ENCODE data around the gene RFX7. TPM values are rescaled to one million over a fixed set of nuclear protein-coding genes. Genes with fewer than 3 reads are reported as not detected.

Gene RFX7
- total RNA-seq, 2 experiments from 2014 or later, result 22.5 to 23.6 TPM

DNA sequence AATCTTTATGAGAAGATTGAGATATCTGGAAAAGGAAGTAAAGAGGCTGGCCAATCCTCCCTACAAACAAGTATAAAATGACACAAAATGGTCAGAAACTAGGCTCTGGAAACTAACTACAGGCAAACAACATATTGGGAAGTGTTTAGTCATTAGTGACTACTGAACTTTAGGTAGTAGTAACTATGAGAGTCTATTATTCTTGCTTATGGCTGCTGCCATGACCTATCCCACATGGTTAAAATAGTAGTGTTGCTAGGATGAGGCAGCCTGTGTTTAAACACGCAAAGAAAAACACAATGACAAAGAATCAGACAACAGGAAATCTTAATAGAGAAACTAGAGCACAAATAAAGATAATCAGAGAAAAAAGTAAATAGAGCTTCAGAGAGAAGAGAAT lies 67.9 kb downstream of the RFX7 start:
- no peak overlapping the region for H3K4me3 Mint-ChIP-seq
- no peaks in the 10 kb centered on the region for H3K27me3 Mint-ChIP-seq
- no peak overlapping the region for H3K27ac Mint-ChIP-seq

DNA sequence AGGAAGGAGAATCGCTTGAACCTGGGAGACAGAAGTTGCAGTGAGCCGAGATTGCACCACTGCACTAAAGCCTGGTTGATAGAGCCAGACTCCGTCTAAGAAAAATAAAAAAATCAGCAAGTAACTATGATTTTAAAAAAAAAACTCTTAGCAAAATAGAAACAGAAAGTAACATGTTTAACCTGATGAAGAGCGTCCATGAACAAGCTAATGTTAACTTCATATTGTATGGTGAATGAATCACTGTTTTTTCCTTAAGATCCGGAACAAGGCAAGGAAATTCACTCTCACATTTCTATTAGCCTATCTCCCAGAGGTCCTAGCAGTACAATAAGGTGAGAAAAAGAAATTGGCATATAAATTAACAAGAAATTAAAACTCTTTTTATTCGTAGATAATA lies 69.0 kb downstream of the RFX7 start:
- Mint-ChIP-seq H3K27ac (peak overlapping the region; percentile 55), H3K36me3 (ENCODE audit: low read depth) (peaks cover 77% of the 10 kb centered on the region), H3K9me3 (peaks cover 7% of the 10 kb centered on the region), H3K27me3 (no peaks in the 10 kb centered on the region), H3K4me3 (no peak overlapping the region), H3K4me1 (ENCODE audit: low read depth) (peaks cover 55% of the 10 kb centered on the region)
- Histone ChIP-seq H3K4me3 (ENCODE audit: low read length) (no peak overlapping the region), H3K4me1 (ENCODE audit: insufficient read depth, low read length) (no peaks in the 10 kb centered on the region), H3K27ac (ENCODE audit: low read depth in 1 of 2, low read length in 2 of 2) (no peak overlapping the region), H3K36me3 (ENCODE audit: insufficient read depth, low read length) (peaks cover 29% of the 10 kb centered on the region), H3K9me3 (ENCODE audit: control insufficient read depth in 1 of 2, insufficient read depth in 1 of 2, low read length in 2 of 2) (no peaks in the 10 kb centered on the region), H3K27me3 (ENCODE audit: control insufficient read depth in 1 of 2, insufficient read depth in 2 of 2, low read length in 2 of 2) (no peaks in the 10 kb centered on the region)
- ChIA-PET CTCF (interaction anchor here (1.0 to 1.7 kb wide), 2 partner anchors 14 to 71 kb away, joined by 3 to 4 read pairs; no protein-coding TSS in a partner anchor), POLR2A (no interaction called here)
- peak in 1 of 14 experiments; percentile 37 for DNase-seq
- intact Hi-C loops (cut with DNase I, micrococcal nuclease), result no loop called here
- ATAC-seq (ENCODE audit: poor library complexity), result no peak
- TF ChIP-seq, protein P1, sequence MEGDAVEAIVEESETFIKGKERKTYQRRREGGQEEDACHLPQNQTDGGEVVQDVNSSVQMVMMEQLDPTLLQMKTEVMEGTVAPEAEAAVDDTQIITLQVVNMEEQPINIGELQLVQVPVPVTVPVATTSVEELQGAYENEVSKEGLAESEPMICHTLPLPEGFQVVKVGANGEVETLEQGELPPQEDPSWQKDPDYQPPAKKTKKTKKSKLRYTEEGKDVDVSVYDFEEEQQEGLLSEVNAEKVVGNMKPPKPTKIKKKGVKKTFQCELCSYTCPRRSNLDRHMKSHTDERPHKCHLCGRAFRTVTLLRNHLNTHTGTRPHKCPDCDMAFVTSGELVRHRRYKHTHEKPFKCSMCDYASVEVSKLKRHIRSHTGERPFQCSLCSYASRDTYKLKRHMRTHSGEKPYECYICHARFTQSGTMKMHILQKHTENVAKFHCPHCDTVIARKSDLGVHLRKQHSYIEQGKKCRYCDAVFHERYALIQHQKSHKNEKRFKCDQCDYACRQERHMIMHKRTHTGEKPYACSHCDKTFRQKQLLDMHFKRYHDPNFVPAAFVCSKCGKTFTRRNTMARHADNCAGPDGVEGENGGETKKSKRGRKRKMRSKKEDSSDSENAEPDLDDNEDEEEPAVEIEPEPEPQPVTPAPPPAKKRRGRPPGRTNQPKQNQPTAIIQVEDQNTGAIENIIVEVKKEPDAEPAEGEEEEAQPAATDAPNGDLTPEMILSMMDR (IDR thresholded peaks at IDR 0.05), result no peak

More for the DNA sequence above, 67.9 kb downstream of the RFX7 start:
- TF ChIP-seq, protein P1 (IDR thresholded peaks at IDR 0.05), result no peak
- intact Hi-C loops (cut with DNase I, micrococcal nuclease), result no loop called here
- ATAC-seq (ENCODE audit: poor library complexity) (no peak), DNase-seq (no peak)
- Histone ChIP-seq H3K36me3 (ENCODE audit: insufficient read depth, low read length) (peaks cover 26% of the 10 kb centered on the region), H3K27me3 (ENCODE audit: control insufficient read depth in 1 of 2, insufficient read depth in 2 of 2, low read length in 2 of 2) (no peaks in the 10 kb centered on the region), H3K4me3 (ENCODE audit: low read length) (no peak overlapping the region), H3K27ac (ENCODE audit: low read depth in 1 of 2, low read length in 2 of 2) (no peak overlapping the region), H3K9me3 (ENCODE audit: control insufficient read depth in 1 of 2, insufficient read depth in 1 of 2, low read length in 2 of 2) (no peaks in the 10 kb centered on the region), H3K4me1 (ENCODE audit: insufficient read depth, low read length) (no peaks in the 10 kb centered on the region)
- Mint-ChIP-seq H3K4me1 (ENCODE audit: low read depth) (peaks cover 46% of the 10 kb centered on the region), H3K36me3 (ENCODE audit: low read depth) (peaks cover 67% of the 10 kb centered on the region), H3K9me3 (peaks cover 6% of the 10 kb centered on the region)
- POLR2A ChIA-PET, result no interaction called here
- CTCF ChIA-PET, result no interaction called here

DNA sequence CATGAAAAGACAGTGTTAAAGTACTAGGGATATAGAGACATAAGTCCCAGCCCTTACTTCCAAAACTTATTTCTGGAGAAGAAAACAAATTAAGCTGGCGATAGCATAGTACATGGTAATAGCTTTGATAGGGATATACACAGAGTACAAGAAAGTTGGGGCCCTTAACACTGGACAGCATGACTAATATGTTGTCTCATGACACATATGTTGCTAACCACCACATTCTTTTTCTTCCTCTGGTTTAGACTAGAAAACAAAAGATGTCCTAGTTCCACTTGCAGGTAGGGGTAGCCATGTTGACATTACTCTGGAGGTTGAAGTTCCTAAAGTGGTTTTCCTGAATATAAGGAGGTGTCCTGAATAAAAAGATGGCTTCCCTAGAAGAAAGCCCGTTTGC lies 75.3 kb downstream of the RFX7 start:
- H3K27me3 ChIP-seq (ENCODE audit: control insufficient read depth in 1 of 2, insufficient read depth in 2 of 2, low read length in 2 of 2), result no peaks in the 10 kb centered on the region
- no peak for ATAC-seq (ENCODE audit: poor library complexity)
- peaks cover 68% of the 10 kb centered on the region for H3K36me3 Mint-ChIP-seq (ENCODE audit: low read depth)
- H3K4me3 Mint-ChIP-seq, result no peak overlapping the region
- H3K27me3 Mint-ChIP-seq, result no peaks in the 10 kb centered on the region
- peaks cover 14% of the 10 kb centered on the region for H3K4me1 ChIP-seq (ENCODE audit: insufficient read depth, low read length)
- no peaks in the 10 kb centered on the region for H3K9me3 ChIP-seq (ENCODE audit: control insufficient read depth in 1 of 2, insufficient read depth in 1 of 2, low read length in 2 of 2)
- H3K9me3 Mint-ChIP-seq, result peaks cover 3% of the 10 kb centered on the region
- no peak overlapping the region for H3K27ac Mint-ChIP-seq
- intact Hi-C loops (cut with DNase I, micrococcal nuclease), result no loop called here
- no peak for DNase-seq
- ChIA-PET POLR2A (no interaction called here), CTCF (interaction anchor here (1.9 kb wide), 1 partner anchor 10 kb away, joined by 4 read pairs; no protein-coding TSS in a partner anchor)
- TF ChIP-seq, protein P1 (IDR thresholded peaks at IDR 0.05), result no peak
- H3K4me3 ChIP-seq (ENCODE audit: low read length), result no peak overlapping the region
- H3K4me1 Mint-ChIP-seq (ENCODE audit: low read depth), result peaks cover 71% of the 10 kb centered on the region
- peaks cover 30% of the 10 kb centered on the region for H3K36me3 ChIP-seq (ENCODE audit: insufficient read depth, low read length)
- no peak overlapping the region for H3K27ac ChIP-seq (ENCODE audit: low read depth in 1 of 2, low read length in 2 of 2)
